ENCODE results near the gene EHMT1. TPM values are rescaled to one million over a fixed set of nuclear protein-coding genes. Genes with fewer than 3 reads are reported as not detected.

The EHMT1 gene
- total RNA-seq, 1 experiment from 2014 or later: 112 TPM

DNA sequence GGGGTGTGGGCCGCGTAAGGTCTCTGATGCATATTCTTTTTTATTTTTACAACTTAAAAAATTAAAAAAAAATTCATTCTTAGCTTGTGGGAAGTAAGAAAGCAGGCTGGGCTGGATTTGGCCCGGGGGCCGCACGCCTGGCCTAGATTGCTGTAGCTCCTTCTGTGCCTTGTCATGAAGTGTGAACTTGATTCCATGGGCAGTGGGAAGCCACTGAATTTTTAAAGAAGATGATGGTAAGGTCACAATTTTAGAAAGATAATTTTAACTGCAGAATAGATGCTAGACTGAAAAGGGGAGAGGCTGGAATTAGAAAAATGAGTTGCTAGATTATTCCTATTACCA lies 56.1 kb downstream of the EHMT1 start:
- WGBS (ENCODE audit: extremely low coverage, insufficient read length, low lambda C conversion rate): no CpG with 5 or more reads among the region's 5 CpGs
- Histone ChIP-seq H3K4me1 (ENCODE audit: insufficient read depth, low read length) (peaks cover 16% of the 10 kb centered on the region; the same call in 1 of the 2 replicates), H2BK12ac (ENCODE audit: insufficient read length, low read depth, low read length) (no peak overlapping the region), H3T11ph (ENCODE audit: low read length) (no peak overlapping the region), H2BK120ac (ENCODE audit: low read depth, low read length, poor library complexity, severe bottlenecking) (no peak overlapping the region), H4K20me1 (ENCODE audit: control insufficient read depth, insufficient read depth, insufficient read length) (peaks cover 7% of the 10 kb centered on the region), H3K56ac (ENCODE audit: insufficient read length, low read depth, low read length) (no peak overlapping the region), H2AK5ac (ENCODE audit: insufficient read length, low read length) (no peak overlapping the region), H3K4me2 (ENCODE audit: insufficient read depth, insufficient read length, low read length) (no peak overlapping the region), H3K9ac (ENCODE audit: extremely low read depth, insufficient read length, low read length) (no peak overlapping the region), H4K5ac (ENCODE audit: insufficient read length, low read depth, low read length) (no peak overlapping the region), H4K91ac (ENCODE audit: insufficient read length, low read depth, low read length) (no peak overlapping the region), H2BK5ac (ENCODE audit: insufficient read length, low read length) (no peak overlapping the region), H3K79me2 (ENCODE audit: insufficient read depth, low read length) (peaks cover 19% of the 10 kb centered on the region; the same call in 1 of the 2 replicates), H3K18ac (ENCODE audit: insufficient read length, low read depth, low read length) (no peak overlapping the region), H4K8ac (replicated peaks; ENCODE audit: insufficient read length, low read depth, low read length) (no peak overlapping the region), H3K27me3 (ENCODE audit: insufficient read depth, low read length) (no peaks in the 10 kb centered on the region), H2BK20ac (ENCODE audit: low read depth, low read length, poor library complexity, severe bottlenecking) (no peak overlapping the region), H3K27ac (ENCODE audit: insufficient read length, low read depth, low read length) (no peak overlapping the region), H3K79me1 (ENCODE audit: insufficient read depth, low read depth, low read length, poor library complexity, severe bottlenecking) (peaks cover 3% of the 10 kb centered on the region), H2AFZ (ENCODE audit: low read length) (no peak overlapping the region), H3K9me3 (ENCODE audit: control insufficient read depth, low read depth, low read length) (no peaks in the 10 kb centered on the region), H3K23ac (ENCODE audit: insufficient read length, low read depth, low read length) (no peak overlapping the region), H2BK15ac (ENCODE audit: low read depth, low read length) (no peak overlapping the region), H3K4ac (ENCODE audit: low read depth, low read length) (no peak overlapping the region), H3K14ac (ENCODE audit: insufficient read depth, low read length) (no peak overlapping the region), H3K23me2 (ENCODE audit: insufficient read length, low read depth, low read length, poor library complexity, severe bottlenecking) (no peaks in the 10 kb centered on the region)
- Mint-ChIP-seq H3K27me3 (ENCODE audit: low read depth) (peaks cover 2% of the 10 kb centered on the region; the same call in 1 of the 2 replicates), H3K4me1 (peaks cover 60 to 76% of the 10 kb centered on the region in 2 experiments), H3K9me3 (no peaks in the 10 kb centered on the region), H3K36me3 (ENCODE audit: insufficient read depth in 1 of 3, low read depth in 3 of 3) (peaks cover 5 to 19% (median 15%) of the 10 kb centered on the region in 3 experiments; a peak in 6 of 7 replicates), H3K27ac (peak overlapping the region in 2 of 3 experiments; percentile 92 to 94; a peak in 5 of 7 replicates), H3K4me3 (no peak overlapping the region; a peak in 1 of 5 replicates)
- TF ChIP-seq, protein P1, sequence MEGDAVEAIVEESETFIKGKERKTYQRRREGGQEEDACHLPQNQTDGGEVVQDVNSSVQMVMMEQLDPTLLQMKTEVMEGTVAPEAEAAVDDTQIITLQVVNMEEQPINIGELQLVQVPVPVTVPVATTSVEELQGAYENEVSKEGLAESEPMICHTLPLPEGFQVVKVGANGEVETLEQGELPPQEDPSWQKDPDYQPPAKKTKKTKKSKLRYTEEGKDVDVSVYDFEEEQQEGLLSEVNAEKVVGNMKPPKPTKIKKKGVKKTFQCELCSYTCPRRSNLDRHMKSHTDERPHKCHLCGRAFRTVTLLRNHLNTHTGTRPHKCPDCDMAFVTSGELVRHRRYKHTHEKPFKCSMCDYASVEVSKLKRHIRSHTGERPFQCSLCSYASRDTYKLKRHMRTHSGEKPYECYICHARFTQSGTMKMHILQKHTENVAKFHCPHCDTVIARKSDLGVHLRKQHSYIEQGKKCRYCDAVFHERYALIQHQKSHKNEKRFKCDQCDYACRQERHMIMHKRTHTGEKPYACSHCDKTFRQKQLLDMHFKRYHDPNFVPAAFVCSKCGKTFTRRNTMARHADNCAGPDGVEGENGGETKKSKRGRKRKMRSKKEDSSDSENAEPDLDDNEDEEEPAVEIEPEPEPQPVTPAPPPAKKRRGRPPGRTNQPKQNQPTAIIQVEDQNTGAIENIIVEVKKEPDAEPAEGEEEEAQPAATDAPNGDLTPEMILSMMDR (conservative IDR thresholded peaks at IDR 0.05): no peak
- DNase-seq: no peak

Measured in H9 (cell line).